Measurements from ENCODE around the gene UHRF1.

- TF ChIP-seq CTCF (IDR thresholded peaks at IDR 0.05) (no peak), MAX (IDR thresholded peaks at IDR 0.05; ENCODE audit: low read depth) (no peak), ELF1 (IDR thresholded peaks at IDR 0.05) (no peak), EP300 (IDR thresholded peaks at IDR 0.05; ENCODE audit: borderline replicate concordance in 1 of 2, low read depth in 1 of 2, low read length in 1 of 2) (no peak), NFIC (IDR thresholded peaks at IDR 0.05; ENCODE audit: borderline replicate concordance) (no peak), SIN3A (IDR thresholded peaks at IDR 0.05; ENCODE audit: borderline replicate concordance, low read depth, low read length) (no peak)
Observed at GRCh38 chr19:4987256-4987655, 78.0 kb downstream of the UHRF1 start.

All from SK-N-SH (cell line).